Peyer's patch (tissue), 4 donors: ENCODE results near the gene ZNF407.

Source experiments
- CTCF ChIP-seq, 6 experiments: fragments of 450-650 bp in 4 of 6; fragments of 200-600 bp in 2 of 6; sonication (generic) in 1 of 6; IDR thresholded peaks; one replicate each; pipeline ENCODE4 v1.5.1; 2017 to 2019; ENCODE audit warnings: antibody characterized with exemption in 6 of 6, mild to moderate bottlenecking in 3 of 6, moderate library complexity in 1 of 6
- POLR2A ChIP-seq, 2 donors: fragments of 450-650 bp; IDR thresholded peaks; one replicate each; pipeline ENCODE4 v1.5.1; 2017; ENCODE audit warnings: antibody characterized with exemption in 2 of 2, mild to moderate bottlenecking in 2 of 2, moderate library complexity in 2 of 2

DNA sequence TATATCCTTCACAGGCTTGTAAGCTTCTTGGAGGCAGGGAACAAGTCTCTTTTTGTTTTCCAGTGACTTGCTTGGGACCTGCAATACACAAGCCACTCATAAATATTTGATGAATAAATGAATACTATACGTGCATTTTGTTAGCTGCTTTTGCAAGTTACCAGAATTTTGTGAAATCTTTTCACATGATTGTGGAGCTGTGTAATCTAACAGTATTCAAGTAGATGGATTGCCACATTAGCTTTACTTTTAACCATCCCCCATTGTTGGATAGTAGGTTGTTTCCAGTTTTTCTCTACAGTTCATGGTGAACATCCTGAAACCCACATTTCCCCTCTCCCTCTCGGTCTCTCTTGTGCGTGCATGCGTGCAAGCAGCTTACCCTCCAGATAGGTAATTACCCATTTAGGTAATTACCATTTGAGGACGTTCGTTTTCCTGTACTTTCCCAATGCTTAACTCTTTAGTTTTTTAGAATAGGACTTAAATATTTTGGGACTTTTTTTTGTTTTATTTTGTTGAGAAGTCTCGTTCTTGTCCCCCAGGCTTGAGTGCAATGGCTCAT is 12.5 kb downstream of the ZNF407 start:
- TF ChIP-seq CTCF (IDR thresholded peaks at IDR 0.05): no peak
- TF ChIP-seq POLR2A (IDR thresholded peaks at IDR 0.05): no peak
